A673 (cell line): Measurements from ENCODE around the gene ESRRA. TPM values are rescaled to one million over a fixed set of nuclear protein-coding genes. Genes with fewer than 3 reads are reported as not detected.
A peak's percentile ranks its signal among the peaks of the same experiment; 100 is the strongest.

Source experiments
- BruUV-seq: library from RNA; stranded (reverse); fragments of 400-500 nt; replicated peaks from 2 replicates; lab custom pipeline; 2021; lab: Mats Ljungman, UMichigan
- CTCF ChIA-PET: fragments of 300-600 bp; sonication (Branson Sonifier 250); formaldehyde crosslinking; loops from one replicate; lab custom pipeline; 2022; ENCODE audit warnings: antibody characterized with exemption; lab: Charles Lee
- POLR2A ChIA-PET: fragments of 300-600 bp; sonication (Branson Sonifier 250); formaldehyde crosslinking; loops from one replicate; lab custom pipeline; 2022; ENCODE audit warnings: antibody characterized with exemption; ENCODE audit not compliant: low non-redundant PET; lab: Charles Lee
- DNase-seq: peaks from one replicate; pipeline ENCODE4 v3.0.0-alpha.2; 2015; ENCODE audit warnings: low spot score
- H3K27ac ChIP-seq: fragments of 200-600 bp; sonication (generic); 2 replicates; pipeline ENCODE4 v1.5.1; 2016; ENCODE audit warnings: mixed run types, low read depth, mild to moderate bottlenecking, mixed read lengths, antibody characterized with exemption, low read length; ENCODE audit not compliant: poor library complexity, severe bottlenecking
- H3K27me3 ChIP-seq: fragments of 200-600 bp; sonication (generic); replicated peaks from 2 replicates; pipeline ENCODE4 v1.6.1; 2017; ENCODE audit warnings: mixed run types, low read depth, mild to moderate bottlenecking, mixed read lengths, antibody characterized with exemption, low read length; ENCODE audit not compliant: insufficient read depth, poor library complexity
- H3K36me3 ChIP-seq: fragments of 200-600 bp; sonication (generic); 2 replicates; pipeline ENCODE4 v1.6.1; 2016; ENCODE audit warnings: mixed run types, mild to moderate bottlenecking, mixed read lengths, antibody characterized with exemption, low read length; ENCODE audit not compliant: insufficient read depth, poor library complexity, severe bottlenecking
- H3K4me1 ChIP-seq: fragments of 200-600 bp; sonication (generic); 2 replicates; pipeline ENCODE4 v1.6.1; 2017; ENCODE audit warnings: mixed run types, mild to moderate bottlenecking, mixed read lengths, antibody characterized with exemption, low read length; ENCODE audit not compliant: insufficient read depth, poor library complexity, severe bottlenecking
- H3K4me3 ChIP-seq: fragments of 200-600 bp; sonication (generic); 2 replicates; pipeline ENCODE4 v1.5.1; 2016; ENCODE audit warnings: low read depth, mixed run types, mild to moderate bottlenecking, mixed read lengths, low read length; ENCODE audit not compliant: poor library complexity, severe bottlenecking
- H3K9me3 ChIP-seq: fragments of 200-600 bp; sonication (generic); 2 replicates; pipeline ENCODE4 v1.6.1; 2016; ENCODE audit warnings: mixed run types, low read depth, mild to moderate bottlenecking, mixed read lengths, antibody characterized with exemption, low read length; ENCODE audit not compliant: poor library complexity, severe bottlenecking
- CTCF ChIP-seq: fragments of 300-800, 200-600 bp; sonication (generic); conservative IDR thresholded peaks from 2 replicates; pipeline ENCODE4 v1.5.1; 2017; ENCODE audit warnings: low read depth, mild to moderate bottlenecking, antibody characterized with exemption, low read length, moderate library complexity, mixed read lengths
- EZH2 ChIP-seq: fragments of 200-600 bp; sonication (generic); IDR thresholded peaks from 2 replicates; pipeline ENCODE4 v1.6.1; 2017; ENCODE audit warnings: borderline replicate concordance, low read depth, mild to moderate bottlenecking, mixed read lengths, antibody characterized with exemption, low read length; ENCODE audit not compliant: poor library complexity, severe bottlenecking
- intact Hi-C: fragments of 100-400 bp; cut with micrococcal nuclease; formaldehyde crosslinking; loops from one replicate; pipeline ENCODE4 v1.10.0; 2022; ENCODE audit not compliant: unreplicated experiment
- total RNA-seq: library from RNA; stranded (reverse); gene quantifications from 2 replicates; pipeline ENCODE4 v1.2.3, GENCODE V29; 2021

ESRRA gene
- total RNA-seq, 1 experiment from 2014 or later: 63.8 TPM

- peaks cover 9% of the 10 kb centered on the region for H3K4me1 ChIP-seq
- H3K27me3 ChIP-seq: no peaks in the 10 kb centered on the region
- no peak overlapping the region for H3K27ac ChIP-seq
- CTCF ChIA-PET: no interaction called here
- H3K36me3 ChIP-seq: peaks cover 42% of the 10 kb centered on the region
- POLR2A ChIA-PET: no interaction called here
- intact Hi-C loops: no loop called here
- DNase-seq: no peak
- no TSS peak for BruUV-seq
- no peaks in the 10 kb centered on the region for H3K9me3 ChIP-seq
- no peak for TF ChIP-seq EZH2
- TF ChIP-seq CTCF: no peak
- H3K4me3 ChIP-seq: no peak overlapping the region
These were observed 39.0 kb upstream of the ESRRA start for GRCh38 chr11:64266339-64266738.

- DNase-seq: no peak
- H3K27ac ChIP-seq: no peak overlapping the region
- intact Hi-C loops: no loop called here
- H3K27me3 ChIP-seq: no peaks in the 10 kb centered on the region
- CTCF ChIA-PET: interaction anchor here (0.6 kb wide), 2 partner anchors 16 to 377 kb away, joined by 4 to 8 read pairs; no protein-coding TSS in a partner anchor
- TF ChIP-seq CTCF (no peak), EZH2 (no peak)
- H3K4me1 ChIP-seq: peaks cover 16% of the 10 kb centered on the region
- POLR2A ChIA-PET: interaction anchor here (0.7 kb wide), 1 partner anchor 57 kb away, joined by 3 read pairs; no protein-coding TSS in a partner anchor
- H3K4me3 ChIP-seq: no peak overlapping the region
- H3K9me3 ChIP-seq: no peaks in the 10 kb centered on the region
- BruUV-seq: no TSS peak
- H3K36me3 ChIP-seq: peaks cover 33% of the 10 kb centered on the region
These were observed 37.9 kb upstream of the ESRRA start for GRCh38 chr11:64267207-64267945.

GRCh38 chr11:64268025-64268892 lies 37.1 kb upstream of the ESRRA start:
- no peaks in the 10 kb centered on the region for H3K27me3 ChIP-seq
- POLR2A ChIA-PET: no interaction called here
- no peaks in the 10 kb centered on the region for H3K9me3 ChIP-seq
- peak overlapping the region; percentile 78 for H3K4me3 ChIP-seq
- TF ChIP-seq EZH2: no peak
- TF ChIP-seq CTCF: no peak
- CTCF ChIA-PET: interaction anchor here (1.7 kb wide), 1 partner anchor 87 kb away, joined by 4 read pairs; no protein-coding TSS in a partner anchor
- BruUV-seq: no TSS peak
- H3K27ac ChIP-seq: peak overlapping the region; percentile 94
- intact Hi-C loops: no loop called here
- peaks cover 16% of the 10 kb centered on the region for H3K4me1 ChIP-seq
- H3K36me3 ChIP-seq: peaks cover 25% of the 10 kb centered on the region
- peak; percentile 47 for DNase-seq
